Gastrocnemius medialis (tissue), 4 donors: ENCODE measurements around the gene TNIK.

Source experiments
- CTCF ChIP-seq, 5 experiments: fragments of 450-650 bp in 3 of 5; fragments of 200-600 bp in 2 of 5; sonication (generic) in 2 of 5; IDR thresholded peaks in 4 of 5; conservative IDR thresholded peaks in 1 of 5; 1 replicate in 4 of 5; 2 replicates in 1 of 5; pipeline ENCODE4 v1.5.1; 2016 to 2019; ENCODE audit warnings: antibody characterized with exemption in 5 of 5, mild to moderate bottlenecking in 3 of 5, moderate library complexity in 3 of 5
- POLR2A ChIP-seq, 2 donors: fragments of 450-650 bp; IDR thresholded peaks; one replicate each; pipeline ENCODE4 v1.6.1; 2017; ENCODE audit warnings: antibody characterized with exemption in 2 of 2, mild to moderate bottlenecking in 2 of 2, moderate library complexity in 2 of 2

GRCh38 chr3:171297951-171298350 is 162.3 kb downstream of the TNIK start:
- no peak for TF ChIP-seq CTCF (IDR thresholded peaks at IDR 0.05 in 4 of 5, conservative IDR thresholded peaks at IDR 0.05 in 1 of 5)
- no peak for TF ChIP-seq POLR2A (IDR thresholded peaks at IDR 0.05)
